DMS79 (cell line): ENCODE results near the gene IL20RB.

Experiments
- DNase-seq: peaks from one replicate; lab custom pipeline; 2025; lab: John Stamatoyannopoulos, UW

Gene IL20RB

GRCh38 chr3:137039570-137039969, 81.8 kb downstream of the IL20RB start:
- DNase-seq, result no peak

- DNase-seq, result no peak
Observed at GRCh38 chr3:137041251-137041650, 83.5 kb downstream of the IL20RB start.

- no peak for DNase-seq
Observed at GRCh38 chr3:137041686-137042085, 83.9 kb downstream of the IL20RB start.

GRCh38 chr3:137046747-137047146, 89.0 kb downstream of the IL20RB start:
- DNase-seq, result no peak

- no peak for DNase-seq
Observed at GRCh38 chr3:137047240-137047639, 89.5 kb downstream of the IL20RB start.

- no peak for DNase-seq
Observed at GRCh38 chr3:137050281-137050680, 92.5 kb downstream of the IL20RB start.

- DNase-seq, result no peak
Observed at GRCh38 chr3:137052298-137052697, 94.5 kb downstream of the IL20RB start.
